Measurements from ENCODE around the gene ASCC2. TPM values are rescaled to one million over a fixed set of nuclear protein-coding genes. Genes with fewer than 3 reads are reported as not detected.
"Not testable (repeated sequence)": the region's sequence is repeated elsewhere in the genome, so short reads cannot be mapped to it uniquely, and the experiment has no call there.

The ASCC2 gene
- total RNA-seq, 1 donor from 2014 or later = 85.5 TPM

- Mint-ChIP-seq H3K4me3 (ENCODE audit: unreplicated experiment) (no peak overlapping the region), H3K27me3 (ENCODE audit: unreplicated experiment) (peaks cover 1% of the 10 kb centered on the region), H3K4me1 (ENCODE audit: unreplicated experiment) (no peaks in the 10 kb centered on the region), H3K27ac (ENCODE audit: unreplicated experiment) (no peak overlapping the region), H3K36me3 (ENCODE audit: low read depth, unreplicated experiment) (no peaks in the 10 kb centered on the region), H3K9me3 (ENCODE audit: unreplicated experiment) (no peaks in the 10 kb centered on the region)
- TF ChIP-seq CTCF (IDR thresholded peaks at IDR 0.05; ENCODE audit: unreplicated experiment) = no peak
- no peak for DNase-seq (ENCODE audit: low spot score)
Observed at GRCh38 chr22:29867260-29867659, 29.2 kb upstream of the ASCC2 start.

GRCh38 chr22:29865572-29865971, 27.5 kb upstream of the ASCC2 start:
- H3K4me1 Mint-ChIP-seq (ENCODE audit: unreplicated experiment); H3K27me3 Mint-ChIP-seq (ENCODE audit: unreplicated experiment); H3K27ac Mint-ChIP-seq (ENCODE audit: unreplicated experiment); H3K4me3 Mint-ChIP-seq (ENCODE audit: unreplicated experiment); H3K36me3 Mint-ChIP-seq (ENCODE audit: low read depth, unreplicated experiment); H3K9me3 Mint-ChIP-seq (ENCODE audit: unreplicated experiment); DNase-seq (ENCODE audit: low spot score): not testable (repeated sequence)

- H3K9me3 Mint-ChIP-seq (ENCODE audit: unreplicated experiment) = no peaks in the 10 kb centered on the region
- H3K27ac Mint-ChIP-seq (ENCODE audit: unreplicated experiment) = no peak overlapping the region
- peaks cover 1% of the 10 kb centered on the region for H3K27me3 Mint-ChIP-seq (ENCODE audit: unreplicated experiment)
- no peak for DNase-seq (ENCODE audit: low spot score)
- peaks cover 6% of the 10 kb centered on the region for H3K4me1 Mint-ChIP-seq (ENCODE audit: unreplicated experiment)
- H3K4me3 Mint-ChIP-seq (ENCODE audit: unreplicated experiment) = no peak overlapping the region
- TF ChIP-seq CTCF (IDR thresholded peaks at IDR 0.05; ENCODE audit: unreplicated experiment) = no peak
- no peaks in the 10 kb centered on the region for H3K36me3 Mint-ChIP-seq (ENCODE audit: low read depth, unreplicated experiment)
Observed at GRCh38 chr22:29861672-29862297, 23.7 kb upstream of the ASCC2 start.

- TF ChIP-seq CTCF (IDR thresholded peaks at IDR 0.05; ENCODE audit: unreplicated experiment) = no peak
- H3K36me3 Mint-ChIP-seq (ENCODE audit: low read depth, unreplicated experiment) = no peaks in the 10 kb centered on the region
- no peak overlapping the region for H3K27ac Mint-ChIP-seq (ENCODE audit: unreplicated experiment)
- peaks cover 1% of the 10 kb centered on the region for H3K27me3 Mint-ChIP-seq (ENCODE audit: unreplicated experiment)
- H3K4me1 Mint-ChIP-seq (ENCODE audit: unreplicated experiment) = peaks cover 6% of the 10 kb centered on the region
- no peak for DNase-seq (ENCODE audit: low spot score)
- H3K9me3 Mint-ChIP-seq (ENCODE audit: unreplicated experiment) = no peaks in the 10 kb centered on the region
- H3K4me3 Mint-ChIP-seq (ENCODE audit: unreplicated experiment) = no peak overlapping the region
Observed at GRCh38 chr22:29860006-29860766, 22.1 kb upstream of the ASCC2 start.

GRCh38 chr22:29859030-29859429, 21.0 kb upstream of the ASCC2 start:
- not testable (repeated sequence) for H3K4me3 Mint-ChIP-seq (ENCODE audit: unreplicated experiment)

GRCh38 chr22:29856496-29856895, 18.4 kb upstream of the ASCC2 start:
- DNase-seq (ENCODE audit: low spot score) = no peak
- H3K9me3 Mint-ChIP-seq (ENCODE audit: unreplicated experiment) = no peaks in the 10 kb centered on the region
- no peak for TF ChIP-seq CTCF (IDR thresholded peaks at IDR 0.05; ENCODE audit: unreplicated experiment)
- no peaks in the 10 kb centered on the region for H3K36me3 Mint-ChIP-seq (ENCODE audit: low read depth, unreplicated experiment)
- H3K4me1 Mint-ChIP-seq (ENCODE audit: unreplicated experiment) = peaks cover 6% of the 10 kb centered on the region
- no peak overlapping the region for H3K27ac Mint-ChIP-seq (ENCODE audit: unreplicated experiment)
- no peak overlapping the region for H3K4me3 Mint-ChIP-seq (ENCODE audit: unreplicated experiment)
- no peaks in the 10 kb centered on the region for H3K27me3 Mint-ChIP-seq (ENCODE audit: unreplicated experiment)

More at GRCh38 chr22:29859030-29859429, 21.0 kb upstream of the ASCC2 start:
- H3K27ac Mint-ChIP-seq (ENCODE audit: unreplicated experiment); H3K4me1 Mint-ChIP-seq (ENCODE audit: unreplicated experiment); H3K36me3 Mint-ChIP-seq (ENCODE audit: low read depth, unreplicated experiment); H3K27me3 Mint-ChIP-seq (ENCODE audit: unreplicated experiment); DNase-seq (ENCODE audit: low spot score); H3K9me3 Mint-ChIP-seq (ENCODE audit: unreplicated experiment): not testable (repeated sequence)

All from endothelial cell (in vitro differentiated cells).